ENCODE data around the gene USP17L25.
"Not testable (repeated sequence)": the region's sequence is repeated elsewhere in the genome, so short reads cannot be mapped to it uniquely, and the experiment has no call there.

The USP17L25 gene

GRCh38 chr4:9329611-9330010 is at the start of gene USP17L25:
Gene USP17L25 (plus strand): TSS chr4:9329911. CDS start chr4:9329911, 0 bp downstream.
- DNase-seq: not testable (repeated sequence)

- not testable (repeated sequence) for DNase-seq
These were observed 5.5 kb upstream of the USP17L25 start for GRCh38 chr4:9324191-9324590.

GRCh38 chr4:9324865-9325264 is 4.8 kb upstream of the USP17L25 start, which contains the start of gene USP17L24:
Gene USP17L24 (plus strand): TSS chr4:9325165. CDS start chr4:9325165, 0 bp downstream.
- DNase-seq: not testable (repeated sequence)

GRCh38 chr4:9334358-9334757 is 4.6 kb downstream of the USP17L25 start, which contains the start of gene USP17L26:
Gene USP17L26 (plus strand): TSS chr4:9334658. CDS start chr4:9334658, 0 bp downstream.
- DNase-seq: not testable (repeated sequence)

- not testable (repeated sequence) for DNase-seq
These were observed 9.4 kb downstream of the USP17L25 start, which contains the start of gene USP17L5 for GRCh38 chr4:9339103-9339502. Gene USP17L5 (plus strand): TSS chr4:9339403. CDS start chr4:9339403, 0 bp downstream.

- not testable (repeated sequence) for DNase-seq
These were observed 14.1 kb downstream of the USP17L25 start, which contains the start of gene USP17L27 for GRCh38 chr4:9343848-9344247. Gene USP17L27 (plus strand): TSS chr4:9344148. CDS start chr4:9344148, 0 bp downstream.

- DNase-seq: not testable (repeated sequence)
These were observed 18.9 kb downstream of the USP17L25 start, which contains the start of gene USP17L28 for GRCh38 chr4:9348593-9348992. Gene USP17L28 (plus strand): TSS chr4:9348893. CDS start chr4:9348893, 0 bp downstream.

GRCh38 chr4:9350866-9351265 is 21.2 kb downstream of the USP17L25 start:
- DNase-seq: not testable (repeated sequence)

GRCh38 chr4:9353338-9353737 is 23.6 kb downstream of the USP17L25 start, which contains the start of gene USP17L29:
Gene USP17L29 (plus strand): TSS chr4:9353638. CDS start chr4:9353638, 0 bp downstream.
- DNase-seq: not testable (repeated sequence)

GRCh38 chr4:9362829-9363228 is 33.1 kb downstream of the USP17L25 start, which contains the start of gene USP17L30:
Gene USP17L30 (plus strand): TSS chr4:9363129. CDS start chr4:9363129, 0 bp downstream.
- DNase-seq: not testable (repeated sequence)

- not testable (repeated sequence) for DNase-seq
These were observed 50.2 kb downstream of the USP17L25 start for GRCh38 chr4:9379881-9380280.

Measured in amygdala (tissue), 56 donors.